K562 (cell line): ENCODE data around the gene CCDC158. TPM values are rescaled to one million over a fixed set of nuclear protein-coding genes. Genes with fewer than 3 reads are reported as not detected.

Experiments used
- ADNP ChIP-seq: fragments of 200-800 bp; sonication (Bioruptor generic); IDR thresholded peaks from 2 replicates; pipeline ENCODE4 v1.6.1; 2016; ENCODE audit warnings: missing genetic modification characterization, missing compliant biosample characterization
- AFF1 ChIP-seq, 2 experiments: fragments of 450-650 bp; IDR thresholded peaks; 2 replicates each; pipeline ENCODE4 v1.6.1; 2018; ENCODE audit warnings: mild to moderate bottlenecking in 2 of 2, low read depth in 1 of 2; ENCODE audit not compliant: partially characterized antibody in 2 of 2
- ARID3B ChIP-seq: fragments of 250-450 bp; sonication (Bioruptor Pico); IDR thresholded peaks from 2 replicates; pipeline ENCODE4 v1.4.0; 2020; ENCODE audit warnings: borderline replicate concordance
- CHCHD3 ChIP-seq: fragments of 250-450 bp; sonication (Bioruptor Pico); IDR thresholded peaks from 2 replicates; pipeline ENCODE4 v2.1.2; 2022; ENCODE audit warnings: mild to moderate bottlenecking
- DDX20 ChIP-seq: fragments of 450-650 bp; IDR thresholded peaks from 2 replicates; pipeline ENCODE4 v1.6.1; 2016; ENCODE audit warnings: missing genetic modification characterization, low read depth, mild to moderate bottlenecking, missing compliant biosample characterization, moderate library complexity
- DMBX1 ChIP-seq: fragments of 250-450 bp; sonication (Bioruptor Pico); IDR thresholded peaks from 2 replicates; pipeline ENCODE4 v1.8.0; 2022; ENCODE audit warnings: inconsistent platforms, mild to moderate bottlenecking, moderate library complexity, borderline replicate concordance
- HBP1 ChIP-seq: fragments of 450-650 bp; formaldehyde crosslinking; IDR thresholded peaks from 2 replicates; pipeline ENCODE4 v1.4.0; 2022; ENCODE audit warnings: missing genetic modification characterization
- ILK ChIP-seq: fragments of 450-650 bp; IDR thresholded peaks from 2 replicates; pipeline ENCODE4 v1.6.1; 2016; ENCODE audit warnings: missing genetic modification characterization, low read depth, mild to moderate bottlenecking, missing compliant biosample characterization, moderate library complexity, borderline replicate concordance
- JUN ChIP-seq, 2 experiments: sonication (generic) in 1 of 2; formaldehyde crosslinking in 1 of 2; IDR thresholded peaks; 2 replicates each; pipeline versions ENCODE4 v1.6.1 to v1.8.0; 2012 to 2022; ENCODE audit warnings: borderline replicate concordance in 2 of 2, mild to moderate bottlenecking in 2 of 2, improper control_type of control experiment in 1 of 2, low read depth in 1 of 2, low read length in 1 of 2, missing genetic modification reagents in 1 of 2
- PREB ChIP-seq: sonication (generic); formaldehyde crosslinking; IDR thresholded peaks from 2 replicates; pipeline ENCODE4 v1.8.1; 2023; ENCODE audit warnings: mild to moderate bottlenecking, missing genetic modification reagents
- SREBF1 ChIP-seq: fragments of 150-350 bp; IDR thresholded peaks from 2 replicates; pipeline ENCODE4 v1.6.1; 2014; ENCODE audit warnings: antibody characterized with exemption, low read depth, low read length, borderline replicate concordance
- SRSF1 ChIP-seq: fragments of 200-400 bp; formaldehyde crosslinking; IDR thresholded peaks from 2 replicates; pipeline ENCODE4 v1.6.1; 2017; ENCODE audit warnings: mild to moderate bottlenecking, low read depth, low read length, moderate library complexity
- TCF7 ChIP-seq: sonication (generic); IDR thresholded peaks from 2 replicates; pipeline ENCODE4 v1.6.1; 2016; ENCODE audit warnings: antibody characterized with exemption, borderline replicate concordance
- ZBTB12 ChIP-seq: fragments of 250-450 bp; sonication (Bioruptor Pico); IDR thresholded peaks from 2 replicates; pipeline ENCODE4 v1.4.0; 2020
- ZBTB7A ChIP-seq: IDR thresholded peaks from 2 replicates; pipeline ENCODE4 v1.6.1; 2011; ENCODE audit warnings: low read depth, mild to moderate bottlenecking, low read length, moderate library complexity, borderline replicate concordance; ENCODE audit not compliant: control insufficient read depth
- ZNF41 ChIP-seq: fragments of 250-450 bp; sonication (Bioruptor Pico); conservative IDR thresholded peaks from 2 replicates; pipeline ENCODE4 v1.4.0; 2020; ENCODE audit warnings: mild to moderate bottlenecking
- polyA plus RNA-seq, 8 experiments: library from polyadenylated mRNA; depleted of rRNA in 4 of 8; stranded (reverse) in 5 of 8; unstranded in 3 of 8; fragments of >200 nt; fragmentation: Nextera tagmentation in 2 of 8; fragmentation: Illumina TruSeq in 1 of 8; extraction: Ambion mirVana in 2 of 8; extraction: Trizol in 1 of 8; gene quantifications; 2 replicates each; pipeline versions ENCODE4 v1.2.1 to v1.2.3, GENCODE V29; 2011 to 2014; ENCODE audit warnings: inconsistent platforms in 1 of 8, missing spikeins in 1 of 8
- total RNA-seq, 7 experiments: library from RNA; depleted of rRNA in 6 of 7; stranded (reverse); fragments of >200 nt in 6 of 7; fragmentation: Illumina TruSeq in 2 of 7; extraction: Trizol in 2 of 7; gene quantifications; 2 replicates each; pipeline versions ENCODE4 v1.2.1 to v1.2.3, GENCODE V29; 2011 to 2021; ENCODE audit warnings: low replicate concordance in 1 of 7

The CCDC158 gene
- total and polyA plus RNA-seq, 9 of the 15 experiments (the other 6 are each of a cell fraction or from before 2014, with no cell fraction given) = not detected

GRCh38 chr4:76301068-76301774, 119.7 kb downstream of the CCDC158 start (continued):
- peak; percentile 37; the same call in 1 of the 2 replicates for TF ChIP-seq ZBTB7A
- TF ChIP-seq JUN (IDR thresholded peaks at IDR 0.05; ENCODE audit: borderline replicate concordance, low read depth, low read length) = peak; percentile 87
- TF ChIP-seq JUN (CRISPR knock-in tag; IDR thresholded peaks at IDR 0.05; ENCODE audit: borderline replicate concordance) = no peak; the same call in 1 of the 2 replicates
- no peak for TF ChIP-seq CHCHD3 (CRISPR knock-in tag)
- no peak for TF ChIP-seq PREB (CRISPR knock-in tag)
- no peak for TF ChIP-seq ZBTB12 (CRISPR knock-in tag)
- no peak for TF ChIP-seq SREBF1
- TF ChIP-seq ILK (tag) = no peak
- no peak for TF ChIP-seq ARID3B
- TF ChIP-seq ADNP = no peak
- no peak for TF ChIP-seq ZNF41
- TF ChIP-seq SRSF1 = no peak
- 0 out of 2 replicates have a peak, but pooled peaks have one; percentile 4 for TF ChIP-seq DMBX1 (CRISPR knock-in tag)
- no peak for TF ChIP-seq HBP1 (CRISPR knock-in tag)
- no peak for TF ChIP-seq DDX20 (tag)
- peak in 1 of 2 experiments; percentile 83 for TF ChIP-seq AFF1 (IDR thresholded peaks at IDR 0.05; ENCODE audit: low read depth in 1 of 2, partially characterized antibody in 2 of 2)
- no peak for TF ChIP-seq TCF7
